ENCODE measurements around the gene LAMA2. TPM values are rescaled to one million over a fixed set of nuclear protein-coding genes. Genes with fewer than 3 reads are reported as not detected.
"Not testable (repeated sequence)": the region's sequence is repeated elsewhere in the genome, so short reads cannot be mapped to it uniquely, and the experiment has no call there.

LAMA2 gene
- total RNA-seq, 2 experiments from 2014 or later, result 0.26 TPM; not detected in 1

DNA sequence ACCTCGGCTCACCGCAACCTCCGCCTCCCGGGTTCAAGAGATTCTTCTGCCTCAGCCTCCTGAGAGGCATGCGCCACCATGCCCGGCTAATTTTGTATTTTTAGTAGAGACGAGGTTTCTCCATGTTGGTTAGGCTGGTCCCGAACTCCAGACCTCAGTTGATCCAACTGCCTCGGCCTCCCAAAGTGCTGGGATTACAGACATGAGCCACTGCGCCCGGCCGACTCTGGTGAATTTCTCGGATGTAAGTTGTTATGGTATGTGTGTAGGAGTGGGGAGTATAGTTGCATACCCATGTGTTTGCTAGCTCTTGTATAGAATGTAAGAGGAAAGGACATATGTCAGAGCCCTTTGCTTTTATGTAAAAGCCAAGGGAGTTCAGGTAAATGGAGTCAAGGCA lies 170.2 kb downstream of the LAMA2 start:
- H3K27ac Mint-ChIP-seq; H3K4me3 Mint-ChIP-seq; DNase-seq; ATAC-seq; H3K36me3 Mint-ChIP-seq (ENCODE audit: low read depth); H3K4me1 Mint-ChIP-seq (ENCODE audit: low read depth); CTCF ChIA-PET; H3K27me3 Mint-ChIP-seq (ENCODE audit: low read depth); H3K9me3 Mint-ChIP-seq (ENCODE audit: insufficient read depth); POLR2A ChIA-PET: not testable (repeated sequence)

- H3K9me3 Mint-ChIP-seq (ENCODE audit: insufficient read depth), result no peaks in the 10 kb centered on the region
- H3K27ac Mint-ChIP-seq, result no peak overlapping the region
- H3K4me3 Mint-ChIP-seq, result no peak overlapping the region
- CTCF ChIA-PET, result no interaction called here
- no peaks in the 10 kb centered on the region for H3K27me3 Mint-ChIP-seq (ENCODE audit: low read depth)
- POLR2A ChIA-PET, result no interaction called here
- ATAC-seq, result no peak
- DNase-seq, result no peak
- no peaks in the 10 kb centered on the region for H3K36me3 Mint-ChIP-seq (ENCODE audit: low read depth)
- H3K4me1 Mint-ChIP-seq (ENCODE audit: low read depth), result no peaks in the 10 kb centered on the region
Observed at GRCh38 chr6:129055796-129056195, 172.9 kb downstream of the LAMA2 start.

DNA sequence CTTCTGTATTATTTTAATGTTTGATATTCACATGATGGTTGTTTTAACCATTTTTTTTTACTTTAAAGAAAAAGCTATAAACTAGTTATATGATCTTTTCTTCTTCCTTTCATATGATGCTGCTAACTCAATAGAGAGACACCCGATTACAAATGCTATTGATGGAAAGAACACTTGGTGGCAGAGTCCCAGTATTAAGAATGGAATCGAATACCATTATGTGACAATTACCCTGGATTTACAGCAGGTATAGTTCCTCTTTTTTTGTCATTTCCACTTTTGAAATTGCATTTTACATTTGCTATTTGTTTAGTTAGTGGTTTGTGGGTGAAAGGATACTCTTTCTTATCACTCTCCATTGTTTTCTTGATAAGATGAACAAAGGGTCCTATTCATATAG lies 176.7 kb downstream of the LAMA2 start:
- no peaks in the 10 kb centered on the region for H3K4me1 Mint-ChIP-seq (ENCODE audit: low read depth)
- peaks cover 2% of the 10 kb centered on the region for H3K27me3 Mint-ChIP-seq (ENCODE audit: low read depth)

GRCh38 chr6:129069006-129069405 lies 186.1 kb downstream of the LAMA2 start:
- H3K4me1 Mint-ChIP-seq (ENCODE audit: low read depth), result no peaks in the 10 kb centered on the region
- no peak for ATAC-seq
- ChIA-PET POLR2A (no interaction called here), CTCF (no interaction called here)
- H3K4me3 Mint-ChIP-seq, result no peak overlapping the region
- H3K27ac Mint-ChIP-seq, result no peak overlapping the region
- H3K9me3 Mint-ChIP-seq (ENCODE audit: insufficient read depth), result no peaks in the 10 kb centered on the region
- peaks cover 4% of the 10 kb centered on the region for H3K27me3 Mint-ChIP-seq (ENCODE audit: low read depth)
- H3K36me3 Mint-ChIP-seq (ENCODE audit: low read depth), result no peaks in the 10 kb centered on the region
- DNase-seq, result no peak

More for the DNA sequence above, 176.7 kb downstream of the LAMA2 start:
- Mint-ChIP-seq H3K9me3 (ENCODE audit: insufficient read depth) (no peaks in the 10 kb centered on the region), H3K36me3 (ENCODE audit: low read depth) (no peaks in the 10 kb centered on the region), H3K4me3 (no peak overlapping the region), H3K27ac (no peak overlapping the region)
- POLR2A ChIA-PET, result no interaction called here
- DNase-seq, result no peak
- ATAC-seq, result no peak
- CTCF ChIA-PET, result no interaction called here

- ATAC-seq (no peak), DNase-seq (no peak)
- H3K9me3 Mint-ChIP-seq (ENCODE audit: insufficient read depth), result no peaks in the 10 kb centered on the region
- POLR2A ChIA-PET, result no interaction called here
- H3K4me3 Mint-ChIP-seq, result no peak overlapping the region
- no peak overlapping the region for H3K27ac Mint-ChIP-seq
- H3K36me3 Mint-ChIP-seq (ENCODE audit: low read depth), result no peaks in the 10 kb centered on the region
- H3K27me3 Mint-ChIP-seq (ENCODE audit: low read depth), result peaks cover 2% of the 10 kb centered on the region
- no peaks in the 10 kb centered on the region for H3K4me1 Mint-ChIP-seq (ENCODE audit: low read depth)
- CTCF ChIA-PET, result no interaction called here
Observed at GRCh38 chr6:129073051-129073450, 190.1 kb downstream of the LAMA2 start.

GRCh38 chr6:129073691-129074395 lies 190.9 kb downstream of the LAMA2 start:
- peaks cover 2% of the 10 kb centered on the region for H3K27me3 Mint-ChIP-seq (ENCODE audit: low read depth)
- H3K27ac Mint-ChIP-seq, result no peak overlapping the region
- no peaks in the 10 kb centered on the region for H3K36me3 Mint-ChIP-seq (ENCODE audit: low read depth)
- ChIA-PET CTCF (no interaction called here), POLR2A (no interaction called here)
- H3K4me1 Mint-ChIP-seq (ENCODE audit: low read depth), result no peaks in the 10 kb centered on the region
- no peak overlapping the region for H3K4me3 Mint-ChIP-seq
- no peaks in the 10 kb centered on the region for H3K9me3 Mint-ChIP-seq (ENCODE audit: insufficient read depth)
- no peak for ATAC-seq
- no peak for DNase-seq

DNA sequence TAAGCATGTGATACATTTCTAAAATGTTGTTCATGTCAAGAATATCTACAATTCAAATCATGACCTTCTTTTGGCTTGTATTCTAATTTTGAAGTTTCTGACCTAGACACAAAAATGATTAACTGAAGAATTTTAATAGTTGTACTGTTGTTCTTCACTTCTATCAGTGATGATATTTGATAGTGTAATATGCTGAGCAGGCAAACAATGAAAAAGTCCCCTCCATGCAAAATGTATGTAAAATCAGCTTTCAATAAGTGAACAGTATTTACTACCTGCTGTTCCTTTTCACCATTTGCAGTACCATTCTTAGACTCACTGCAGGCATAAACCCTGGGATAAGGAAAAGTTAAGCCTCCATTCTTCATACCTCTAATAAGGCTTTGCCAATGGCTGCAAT lies 201.5 kb downstream of the LAMA2 start:
- no peak for ATAC-seq
- Mint-ChIP-seq H3K4me1 (ENCODE audit: low read depth) (no peaks in the 10 kb centered on the region), H3K27me3 (ENCODE audit: low read depth) (no peaks in the 10 kb centered on the region), H3K4me3 (no peak overlapping the region), H3K36me3 (ENCODE audit: low read depth) (no peaks in the 10 kb centered on the region), H3K9me3 (ENCODE audit: insufficient read depth) (no peaks in the 10 kb centered on the region), H3K27ac (no peak overlapping the region)
- CTCF ChIA-PET, result no interaction called here
- no peak for DNase-seq
- POLR2A ChIA-PET, result no interaction called here

DNA sequence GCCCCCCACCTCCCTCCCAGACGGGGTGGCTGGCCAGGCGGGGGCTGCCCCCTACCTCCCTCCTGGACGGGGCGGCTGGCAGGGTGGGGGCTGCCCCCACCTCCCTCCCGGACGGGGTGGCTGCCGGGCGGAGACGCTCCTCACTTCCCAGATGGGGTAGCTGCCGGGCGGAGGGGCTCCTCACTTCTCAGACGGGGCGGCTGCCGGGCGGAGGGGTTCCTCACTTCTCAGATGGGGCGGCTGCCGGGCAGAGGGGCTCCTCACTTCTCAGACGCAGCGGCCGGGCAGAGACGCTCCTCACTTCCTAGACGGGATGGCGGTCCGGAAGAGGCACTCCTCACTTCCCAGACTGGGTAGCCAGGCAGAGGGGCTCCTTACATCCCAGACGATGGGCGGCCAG lies 205.5 kb downstream of the LAMA2 start:
- POLR2A ChIA-PET, ATAC-seq: not testable (repeated sequence)

DNA sequence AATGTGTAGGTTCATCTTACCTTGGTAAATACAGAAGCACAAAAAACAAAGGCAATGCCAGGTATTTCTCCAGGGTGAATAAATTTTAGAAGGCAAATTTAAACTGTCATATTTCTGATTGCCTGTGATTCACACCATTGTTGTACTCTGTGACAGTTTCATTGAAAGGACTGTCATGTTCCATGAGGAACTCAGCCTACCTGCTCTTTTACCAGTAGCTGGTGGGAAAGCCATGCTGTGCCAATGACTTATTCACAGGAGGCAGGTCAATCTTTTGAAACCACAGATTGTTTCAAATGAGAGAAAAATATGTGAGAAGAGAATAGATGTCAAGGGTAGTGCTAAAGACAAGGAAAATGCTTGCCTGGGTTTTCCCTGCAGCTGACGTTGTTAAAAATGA lies 206.4 kb downstream of the LAMA2 start:
- no peak overlapping the region for H3K27ac Mint-ChIP-seq
- no peak overlapping the region for H3K4me3 Mint-ChIP-seq
- DNase-seq (no peak), ATAC-seq (no peak)
- H3K27me3 Mint-ChIP-seq (ENCODE audit: low read depth), result no peaks in the 10 kb centered on the region
- ChIA-PET POLR2A (no interaction called here), CTCF (no interaction called here)
- H3K9me3 Mint-ChIP-seq (ENCODE audit: insufficient read depth), result no peaks in the 10 kb centered on the region
- no peaks in the 10 kb centered on the region for H3K4me1 Mint-ChIP-seq (ENCODE audit: low read depth)
- no peaks in the 10 kb centered on the region for H3K36me3 Mint-ChIP-seq (ENCODE audit: low read depth)

More for the DNA sequence above, 205.5 kb downstream of the LAMA2 start:
- H3K4me3 Mint-ChIP-seq; DNase-seq; H3K27me3 Mint-ChIP-seq (ENCODE audit: low read depth); H3K9me3 Mint-ChIP-seq (ENCODE audit: insufficient read depth); CTCF ChIA-PET; H3K27ac Mint-ChIP-seq; H3K4me1 Mint-ChIP-seq (ENCODE audit: low read depth); H3K36me3 Mint-ChIP-seq (ENCODE audit: low read depth): not testable (repeated sequence)

DNA sequence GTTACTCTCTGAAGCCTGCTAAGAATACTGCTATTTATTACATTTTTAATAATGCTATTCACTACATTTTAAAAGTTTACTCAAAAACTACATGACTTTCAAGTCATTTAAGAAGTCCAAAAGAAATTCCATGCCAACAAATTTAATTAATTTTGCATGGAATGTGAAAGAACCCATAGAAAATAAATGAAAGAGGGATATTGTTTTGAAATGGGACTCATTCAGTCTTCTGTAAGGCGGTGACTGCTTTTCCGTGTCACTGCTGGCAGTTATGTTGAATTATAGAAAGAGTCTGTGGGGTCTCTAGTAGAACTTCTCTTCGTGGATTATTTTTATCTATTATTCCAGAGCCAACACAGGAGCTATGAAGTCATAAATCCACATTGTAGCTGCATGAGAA lies 211.2 kb downstream of the LAMA2 start:
- H3K36me3 Mint-ChIP-seq (ENCODE audit: low read depth), result no peaks in the 10 kb centered on the region
- no peaks in the 10 kb centered on the region for H3K9me3 Mint-ChIP-seq (ENCODE audit: insufficient read depth)
- CTCF ChIA-PET, result no interaction called here
- DNase-seq (no peak), ATAC-seq (no peak)
- H3K27me3 Mint-ChIP-seq (ENCODE audit: low read depth), result no peaks in the 10 kb centered on the region
- no peak overlapping the region for H3K27ac Mint-ChIP-seq
- no peak overlapping the region for H3K4me3 Mint-ChIP-seq
- POLR2A ChIA-PET, result no interaction called here
- no peaks in the 10 kb centered on the region for H3K4me1 Mint-ChIP-seq (ENCODE audit: low read depth)

DNA sequence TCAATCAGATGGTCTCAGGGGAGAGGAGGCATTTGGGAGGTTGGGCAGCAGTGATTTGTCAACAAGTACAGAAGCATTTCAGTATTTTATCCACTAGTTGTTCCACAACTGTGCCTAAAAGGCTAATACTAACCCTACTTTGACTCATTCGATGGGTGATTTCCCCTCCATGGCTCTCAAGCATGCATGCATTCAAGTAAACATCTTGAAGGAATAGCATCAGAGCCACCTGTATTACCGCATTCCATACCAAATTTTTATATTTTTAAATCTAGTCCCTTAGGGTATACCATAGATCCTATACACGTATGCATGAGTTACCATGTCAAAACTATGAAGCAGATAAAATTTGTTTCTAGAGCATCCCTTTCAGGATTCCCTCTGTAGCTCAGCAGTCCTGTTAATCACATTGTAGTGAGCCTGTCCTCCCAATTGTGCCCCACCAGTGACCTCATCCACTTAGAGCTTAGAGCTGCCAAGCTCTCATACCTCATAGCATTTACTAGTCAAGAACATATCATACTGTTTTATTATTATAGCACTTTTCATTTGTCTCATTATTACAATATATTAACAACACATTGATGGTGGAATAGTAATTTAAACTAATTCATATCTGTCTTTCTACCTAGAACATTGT lies 213.8 kb downstream of the LAMA2 start:
- DNase-seq (no peak), ATAC-seq (no peak)
- no peaks in the 10 kb centered on the region for H3K27me3 Mint-ChIP-seq (ENCODE audit: low read depth)
- no peaks in the 10 kb centered on the region for H3K36me3 Mint-ChIP-seq (ENCODE audit: low read depth)
- no peak overlapping the region for H3K4me3 Mint-ChIP-seq
- H3K27ac Mint-ChIP-seq, result no peak overlapping the region
- ChIA-PET CTCF (no interaction called here), POLR2A (no interaction called here)
- no peaks in the 10 kb centered on the region for H3K9me3 Mint-ChIP-seq (ENCODE audit: insufficient read depth)
- H3K4me1 Mint-ChIP-seq (ENCODE audit: low read depth), result no peaks in the 10 kb centered on the region

DNA sequence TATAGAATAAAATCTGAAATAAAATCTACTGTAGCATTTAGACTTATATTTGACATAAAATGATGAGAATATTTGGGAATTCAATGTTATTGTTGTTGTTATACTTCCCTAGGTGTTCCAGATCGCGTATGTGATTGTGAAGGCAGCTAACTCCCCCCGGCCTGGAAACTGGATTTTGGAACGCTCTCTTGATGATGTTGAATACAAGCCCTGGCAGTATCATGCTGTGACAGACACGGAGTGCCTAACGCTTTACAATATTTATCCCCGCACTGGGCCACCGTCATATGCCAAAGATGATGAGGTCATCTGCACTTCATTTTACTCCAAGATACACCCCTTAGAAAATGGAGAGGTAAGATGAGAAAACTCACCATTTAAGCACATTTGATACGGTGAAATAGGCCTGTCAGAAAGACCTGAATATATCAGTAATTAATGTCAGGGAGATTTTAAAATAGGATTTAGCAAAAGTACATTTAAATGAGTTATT lies 215.2 kb downstream of the LAMA2 start:
- Mint-ChIP-seq H3K4me1 (ENCODE audit: low read depth) (no peaks in the 10 kb centered on the region), H3K27ac (no peak overlapping the region), H3K9me3 (ENCODE audit: insufficient read depth) (no peaks in the 10 kb centered on the region), H3K27me3 (ENCODE audit: low read depth) (no peaks in the 10 kb centered on the region), H3K36me3 (ENCODE audit: low read depth) (no peaks in the 10 kb centered on the region), H3K4me3 (no peak overlapping the region)
- POLR2A ChIA-PET, result no interaction called here
- DNase-seq (no peak), ATAC-seq (no peak)
- CTCF ChIA-PET, result no interaction called here

DNA sequence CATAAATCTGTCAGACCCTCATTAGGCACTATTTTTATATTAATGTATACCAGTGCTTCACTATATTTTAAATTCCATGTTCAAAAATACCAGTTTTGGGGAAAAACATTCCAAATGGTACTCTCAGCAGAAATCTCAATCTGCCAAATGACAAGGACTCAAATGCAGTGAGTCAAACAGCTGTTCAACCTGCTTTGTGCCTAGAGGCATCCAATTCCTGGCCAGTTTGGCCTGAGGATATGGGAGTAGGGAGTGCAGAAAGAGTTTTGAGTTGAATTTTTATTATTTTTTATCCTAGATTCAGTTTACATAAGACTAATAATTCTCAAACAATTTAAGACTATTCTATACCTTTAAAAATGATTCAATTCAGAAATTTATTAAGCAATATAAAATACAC lies 216.8 kb downstream of the LAMA2 start:
- no peak for ATAC-seq
- ChIA-PET POLR2A (no interaction called here), CTCF (no interaction called here)
- Mint-ChIP-seq H3K27ac (no peak overlapping the region), H3K4me1 (ENCODE audit: low read depth) (no peaks in the 10 kb centered on the region), H3K9me3 (ENCODE audit: insufficient read depth) (no peaks in the 10 kb centered on the region), H3K36me3 (ENCODE audit: low read depth) (no peaks in the 10 kb centered on the region), H3K27me3 (ENCODE audit: low read depth) (peaks cover 2% of the 10 kb centered on the region), H3K4me3 (no peak overlapping the region)
- DNase-seq, result no peak

Measured in activated CD8-positive, alpha-beta T cell treated with anti-CD3 and anti-CD28 coated beads, Interleukin-2, amount 10 ng/mL, durations not matched to agents 7 days and 5 days (primary cell).